HG03025 (cell line): Measurements from ENCODE around the gene ZNF618.

Source experiments
- ATAC-seq: cut with Tn5 transposase; IDR thresholded peaks from one replicate; pipeline ENCODE4 v1.9.1; 2021; ENCODE audit warnings: mild to moderate bottlenecking, moderate library complexity; ENCODE audit not compliant: unreplicated experiment, low FRiP score

ZNF618 gene

DNA sequence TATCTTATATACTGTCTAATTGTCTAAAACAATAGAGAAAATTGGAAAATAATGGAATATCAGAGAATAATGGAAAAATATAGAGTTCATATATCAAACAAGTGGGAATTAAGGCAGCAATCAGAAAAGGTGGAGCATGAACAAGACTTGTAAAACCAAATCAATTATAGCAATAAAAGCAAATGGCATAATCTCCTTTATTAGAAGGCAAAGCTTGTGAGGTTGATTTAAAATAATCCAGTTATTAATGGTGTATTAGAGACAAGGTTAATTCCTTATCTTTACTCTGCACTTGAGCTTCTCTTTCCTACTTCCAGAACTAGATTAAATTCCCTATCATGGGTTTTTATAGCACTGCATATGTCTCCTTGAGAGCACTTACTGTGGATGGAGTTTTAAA lies 137.9 kb downstream of the ZNF618 start:
- ATAC-seq = no peak

DNA sequence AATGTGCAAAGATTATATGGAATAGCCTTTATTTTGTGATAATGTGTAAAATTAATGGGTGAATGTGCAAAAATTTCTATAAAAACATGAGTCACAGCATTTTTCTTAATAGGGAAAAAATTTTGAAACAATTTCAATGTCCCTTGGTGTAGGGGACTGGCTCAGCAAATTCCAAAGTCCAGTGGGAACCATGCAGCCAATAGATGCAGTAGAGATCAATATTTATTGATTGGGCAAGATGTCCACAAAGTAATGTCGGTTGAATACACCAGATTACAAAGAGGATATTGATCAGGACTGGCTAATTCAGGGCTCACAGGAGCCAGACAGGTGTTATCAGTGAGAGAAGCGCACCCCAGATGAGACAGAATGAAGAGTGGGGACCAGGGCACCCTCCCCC lies 139.5 kb downstream of the ZNF618 start:
- ATAC-seq = no peak

DNA sequence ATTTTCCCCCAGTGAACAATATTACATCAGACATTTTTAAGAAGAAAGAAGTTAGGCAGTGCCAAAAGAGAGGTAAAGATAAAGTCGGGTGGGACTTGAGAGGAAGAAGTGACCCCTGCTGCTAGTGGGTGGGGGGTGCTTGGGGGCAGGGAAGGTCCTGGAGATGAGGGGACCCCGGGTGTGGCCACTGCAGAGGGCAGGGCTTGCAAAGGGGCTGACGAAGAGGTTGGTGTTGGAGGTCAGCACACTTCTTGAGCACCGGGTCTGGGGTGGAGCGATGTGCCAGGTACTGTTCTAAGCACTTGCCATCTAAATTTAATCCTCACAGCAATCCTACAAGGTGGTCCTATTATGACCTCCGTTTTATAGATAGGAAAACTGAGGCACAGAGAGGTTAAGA lies 140.0 kb downstream of the ZNF618 start:
- ATAC-seq = no peak

DNA sequence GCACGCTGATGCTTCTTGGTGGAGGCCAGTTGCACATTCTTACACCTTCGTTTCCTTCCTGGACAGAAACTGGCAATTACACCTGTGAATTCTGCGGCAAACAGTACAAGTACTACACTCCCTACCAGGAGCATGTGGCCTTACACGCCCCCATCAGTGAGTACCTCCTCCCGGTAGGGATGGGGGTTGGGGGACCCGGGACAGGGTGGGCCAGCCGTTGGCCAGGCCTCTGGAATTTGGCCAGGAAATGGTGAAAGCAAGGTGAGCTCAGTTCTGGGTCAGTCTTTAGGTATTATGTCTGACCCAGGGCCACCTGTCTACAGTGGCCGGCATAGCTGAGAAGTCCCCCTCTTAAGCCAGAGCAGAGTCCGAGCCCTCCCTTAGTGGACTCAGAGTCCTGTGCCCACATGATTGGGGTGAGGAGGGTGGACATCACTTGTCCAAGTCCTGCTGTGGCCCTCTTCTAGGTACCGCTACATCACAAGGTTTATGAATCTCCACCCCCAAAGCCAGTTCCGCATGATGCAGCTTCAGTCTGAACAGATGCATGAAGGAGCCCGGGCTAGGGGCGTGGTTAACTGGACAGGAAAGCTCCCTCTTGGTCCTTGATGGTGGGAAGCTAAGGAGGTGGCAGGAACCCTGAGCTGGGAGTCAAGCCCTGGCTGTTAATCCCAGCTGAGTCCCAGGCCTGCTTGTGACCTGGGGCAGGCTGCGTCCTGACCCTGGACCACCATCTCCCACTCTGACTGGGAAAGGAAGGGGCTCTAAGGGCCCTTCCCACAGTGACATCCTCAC lies 140.7 kb downstream of the ZNF618 start:
- no peak for ATAC-seq

DNA sequence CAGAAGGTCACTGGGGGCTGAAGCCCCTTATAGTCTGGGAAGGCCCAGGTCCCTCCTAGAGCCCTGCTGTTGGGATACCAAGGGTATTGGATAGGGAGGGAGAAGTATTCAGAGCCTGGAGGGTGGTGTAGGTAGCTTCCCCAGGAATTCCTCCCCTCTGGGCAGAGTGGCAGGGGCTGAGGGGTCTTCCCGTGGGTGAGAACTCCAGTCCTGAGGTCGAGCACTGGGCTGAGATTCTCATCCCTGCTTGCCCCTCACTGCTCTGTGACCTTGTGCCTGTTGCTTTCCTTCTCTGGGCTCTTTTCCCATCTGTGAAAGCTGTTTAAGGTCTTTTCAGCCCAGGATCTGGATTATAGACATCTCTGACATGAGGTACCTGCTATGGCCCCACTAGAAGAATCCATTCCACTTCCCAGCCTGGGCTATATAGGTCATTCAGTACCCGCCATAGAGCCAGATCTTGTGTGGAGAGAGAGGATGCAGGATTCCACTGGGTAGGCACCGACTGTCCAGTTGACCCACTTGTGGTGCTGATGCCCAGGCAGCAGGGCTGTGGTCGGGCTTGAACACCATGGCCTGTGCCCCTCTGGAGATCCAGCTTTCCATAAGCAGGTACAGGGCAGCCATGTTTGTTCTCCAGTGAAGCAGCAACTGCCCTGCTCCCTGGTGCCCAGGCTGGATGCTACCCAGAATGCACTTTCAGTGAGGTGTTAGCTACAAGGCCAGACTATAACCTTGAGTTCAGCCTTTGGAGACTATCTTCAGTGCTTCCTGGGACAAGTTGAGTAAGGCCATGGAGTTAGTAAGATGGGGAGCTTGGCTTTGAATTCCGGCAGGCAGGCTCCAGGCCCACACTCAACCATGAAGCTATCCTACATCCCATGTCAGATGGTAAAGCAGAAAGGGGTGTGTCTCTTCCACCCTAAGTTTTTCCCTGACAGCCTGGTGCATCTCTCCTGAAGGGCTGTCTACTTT lies 141.9 kb downstream of the ZNF618 start:
- ATAC-seq = no peak

DNA sequence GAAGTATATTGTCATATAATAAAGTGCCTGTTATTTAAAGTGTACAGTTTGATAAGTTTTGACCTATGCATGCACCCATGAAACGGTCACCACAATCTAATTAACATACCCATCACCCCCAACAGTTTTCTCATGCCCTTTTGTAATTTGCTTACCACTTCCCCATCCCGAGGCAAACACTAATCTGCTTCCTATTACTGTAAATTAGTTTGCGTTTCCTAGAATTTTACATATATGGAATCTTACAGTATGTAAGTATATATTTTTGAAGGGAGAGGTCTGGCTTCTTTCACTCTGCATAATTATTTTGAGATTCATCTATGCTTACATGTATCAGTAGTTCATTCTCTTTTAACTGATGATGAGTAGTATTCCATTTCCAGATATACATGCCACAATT lies 145.5 kb downstream of the ZNF618 start:
- ATAC-seq = no peak

DNA sequence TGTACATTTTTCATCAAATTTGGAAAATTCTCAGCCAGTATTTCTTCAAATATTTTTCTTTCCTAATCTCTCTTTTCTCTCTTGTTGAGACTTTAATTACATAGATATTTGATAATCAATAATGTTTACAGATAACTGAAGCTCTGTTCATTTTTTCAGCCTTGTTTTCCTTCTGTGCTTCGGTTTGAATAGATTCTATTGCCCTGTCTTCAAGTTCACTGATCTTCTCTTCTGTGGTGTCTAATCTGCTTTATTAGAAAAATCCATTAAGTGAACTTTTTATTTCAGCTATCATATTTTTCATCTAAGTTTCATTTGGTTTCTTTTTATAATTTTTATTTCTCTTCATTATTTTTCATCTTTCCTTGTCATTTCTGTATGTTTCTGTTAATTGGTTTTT lies 147.9 kb downstream of the ZNF618 start:
- ATAC-seq = no peak

DNA sequence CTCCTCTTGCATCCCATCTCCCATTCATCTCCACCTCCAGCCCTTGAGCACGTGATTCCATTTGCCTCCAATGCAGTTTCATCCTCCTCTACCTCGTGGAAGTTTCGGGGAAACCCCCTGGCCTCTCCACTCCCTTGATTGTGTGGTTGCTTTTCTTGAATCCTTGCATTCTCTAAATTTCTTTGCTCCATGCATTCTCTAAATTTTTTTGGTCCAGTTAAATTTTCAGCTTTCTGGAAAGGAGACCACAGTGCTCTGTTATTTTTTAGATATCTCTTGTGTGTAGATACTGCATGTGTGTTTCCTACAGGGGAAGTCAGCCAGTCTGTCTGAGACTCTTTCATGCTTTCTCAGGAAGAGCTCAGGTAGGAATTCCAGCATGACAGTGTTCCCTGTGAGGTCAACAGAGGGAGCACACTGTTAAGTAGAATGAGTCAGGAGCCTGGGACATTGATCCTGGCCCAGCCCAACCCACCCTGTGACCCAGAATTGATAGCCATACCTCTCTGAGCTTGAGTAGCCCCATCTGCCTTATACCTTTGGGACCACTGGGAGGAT lies 149.2 kb downstream of the ZNF618 start:
- ATAC-seq = no peak

DNA sequence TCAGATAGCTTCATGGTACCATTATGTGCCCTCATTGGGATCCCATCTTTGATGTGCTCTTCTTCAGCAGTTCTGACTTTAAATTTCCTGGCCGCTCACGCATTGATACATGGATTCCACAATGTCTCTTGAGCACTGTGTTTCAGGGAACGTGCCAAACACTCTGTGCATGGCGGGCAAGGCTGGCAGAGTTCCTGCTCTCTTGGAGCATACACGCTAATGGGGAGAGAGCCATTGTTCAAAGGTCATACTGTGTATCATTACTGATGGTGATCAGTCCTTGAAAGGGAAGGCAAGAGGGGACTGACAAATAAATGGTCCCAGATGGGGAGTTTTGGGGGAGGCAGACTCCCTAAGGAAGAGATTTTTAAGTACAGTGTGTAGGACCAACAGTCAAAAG lies 149.7 kb downstream of the ZNF618 start:
- no peak for ATAC-seq

DNA sequence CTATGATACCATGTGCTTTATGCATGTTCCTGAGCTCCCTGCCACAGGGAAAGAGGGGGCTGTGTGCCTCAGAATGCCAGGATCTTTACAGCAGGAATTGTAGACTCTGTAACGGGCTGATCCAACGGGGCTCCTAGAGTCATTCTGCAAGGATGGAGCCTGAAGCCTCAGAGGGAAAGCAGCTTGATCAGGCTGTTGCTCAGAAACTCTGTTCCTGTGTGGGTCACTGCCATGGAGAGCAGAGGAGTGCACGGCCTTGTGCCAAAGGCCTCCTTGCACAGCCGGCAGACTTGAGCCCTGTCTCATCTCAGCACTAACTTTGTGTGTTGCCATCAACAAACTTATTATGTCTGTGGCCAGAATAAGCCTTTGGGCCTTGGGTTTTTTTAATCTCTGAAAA lies 150.2 kb downstream of the ZNF618 start:
- ATAC-seq = no peak

DNA sequence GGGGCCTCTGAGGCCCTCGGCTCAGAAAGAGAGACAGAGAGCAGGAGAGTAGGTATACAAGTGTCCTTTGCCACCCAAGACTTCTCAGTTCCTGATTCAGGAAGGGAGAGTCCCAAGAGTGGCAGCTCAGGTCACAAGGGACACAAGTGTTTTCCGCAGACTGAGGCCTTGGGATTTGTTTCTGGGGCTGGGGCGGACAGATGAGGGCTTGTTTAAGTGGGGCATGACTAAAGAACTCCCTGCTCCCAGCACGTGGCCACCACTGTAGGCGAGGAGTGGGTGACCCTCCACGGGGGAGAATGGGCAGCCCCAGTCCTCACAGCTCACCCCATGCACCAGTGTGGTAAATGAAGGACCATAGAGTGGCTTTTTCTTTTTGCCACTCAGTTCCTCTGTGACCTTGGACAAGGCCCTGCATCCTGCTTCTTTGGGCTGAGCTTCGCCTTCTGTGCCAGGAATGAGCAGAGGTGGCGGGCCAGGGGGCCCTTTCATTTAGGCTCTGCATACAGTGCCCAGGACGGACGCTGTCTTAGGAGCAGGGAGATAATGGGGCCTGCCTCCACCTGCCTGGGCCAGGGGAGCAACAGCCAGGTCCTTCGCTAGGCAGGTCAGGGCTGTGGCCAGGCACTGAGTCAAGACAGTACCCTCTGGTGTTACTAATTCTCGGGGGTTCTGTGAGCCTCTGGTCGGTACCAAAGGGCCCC lies 151.2 kb downstream of the ZNF618 start:
- no peak for ATAC-seq

DNA sequence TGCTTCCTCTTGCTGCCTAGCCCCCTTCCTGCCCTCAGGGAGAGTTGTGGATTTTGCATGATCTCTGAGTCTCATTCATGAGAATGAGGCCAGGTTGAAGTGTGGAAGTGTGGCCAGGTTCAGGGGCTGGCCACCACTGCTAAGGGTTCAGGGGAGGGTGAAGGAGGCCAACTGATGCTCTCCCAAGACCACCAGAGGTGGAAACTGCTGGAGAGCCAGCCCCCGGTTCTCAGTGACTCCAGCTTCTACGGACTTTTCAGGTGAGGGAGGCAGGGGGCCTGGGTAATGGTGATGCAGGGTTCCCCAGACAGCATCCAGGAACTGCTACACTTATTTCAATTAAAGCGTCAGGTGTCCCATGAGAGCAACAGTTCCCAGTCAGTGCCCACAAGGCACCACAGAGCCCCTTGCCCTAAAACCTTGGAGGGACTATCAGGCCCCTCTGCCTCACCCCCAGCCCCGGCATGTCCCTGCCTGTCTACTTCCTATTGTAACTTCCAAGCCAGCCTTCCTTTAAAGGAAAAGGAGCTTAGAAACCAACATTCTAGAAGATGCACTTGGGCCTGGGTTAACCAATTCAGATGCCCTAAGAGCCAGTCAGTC lies 151.9 kb downstream of the ZNF618 start:
- no peak for ATAC-seq

DNA sequence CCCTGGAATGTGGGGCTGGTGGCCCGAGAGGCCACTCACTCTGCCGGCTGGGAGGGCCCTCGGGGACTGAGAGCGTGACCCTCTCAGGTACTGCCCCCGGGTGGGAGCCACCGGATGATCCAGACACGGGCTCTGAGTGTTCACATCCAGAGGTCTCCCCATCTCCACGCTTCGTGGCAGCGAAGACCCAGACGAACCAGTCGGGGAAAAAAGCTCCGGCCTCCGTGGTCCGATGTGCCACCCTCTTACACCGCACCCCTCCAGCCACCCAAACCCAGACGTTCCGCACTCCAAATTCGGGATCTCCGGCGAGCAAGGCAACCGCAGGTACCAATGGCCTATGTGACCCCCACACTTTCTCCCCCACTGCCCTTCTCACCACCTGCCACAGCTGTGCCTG lies 152.5 kb downstream of the ZNF618 start:
- no peak for ATAC-seq

DNA sequence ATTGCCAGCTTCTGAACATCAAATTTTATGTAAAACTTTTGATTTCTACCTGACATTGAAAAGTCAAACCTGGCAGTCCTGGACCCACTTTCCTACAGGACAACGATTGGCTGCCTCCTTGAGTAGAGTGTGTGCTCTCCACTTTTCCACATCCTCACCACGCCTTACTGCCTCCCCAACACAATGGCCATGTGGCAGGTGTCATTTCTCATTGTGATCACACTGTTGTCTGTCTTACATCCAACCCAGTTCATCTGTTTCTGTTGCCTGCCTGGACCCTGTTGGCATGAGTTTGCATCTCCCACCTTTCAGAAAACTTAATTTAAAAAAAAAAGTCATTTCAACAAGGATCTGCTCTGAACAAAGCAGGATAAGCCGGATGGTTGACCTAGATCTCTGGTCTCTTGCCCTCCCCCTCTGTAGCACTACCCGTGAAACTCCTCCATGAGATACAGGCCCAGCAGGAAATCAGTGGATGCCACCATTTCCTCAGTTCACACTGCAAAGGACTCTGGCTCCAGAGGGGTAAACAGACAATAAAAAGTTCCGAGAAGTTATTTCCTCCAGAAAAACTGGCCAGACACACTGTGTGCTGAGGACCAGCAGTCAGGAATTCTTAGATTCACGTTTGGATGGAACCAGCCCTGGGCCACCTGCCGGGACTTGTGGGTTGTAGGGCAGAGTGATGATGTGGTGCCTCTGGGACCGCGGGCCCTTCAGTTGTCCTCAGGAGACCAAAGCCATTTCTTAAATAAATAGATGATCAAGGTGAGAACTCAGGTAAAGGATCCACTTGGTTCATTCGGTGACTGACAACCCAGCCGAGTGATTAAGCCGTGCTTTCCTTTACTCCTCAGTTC lies 153.4 kb downstream of the ZNF618 start:
- no peak for ATAC-seq

DNA sequence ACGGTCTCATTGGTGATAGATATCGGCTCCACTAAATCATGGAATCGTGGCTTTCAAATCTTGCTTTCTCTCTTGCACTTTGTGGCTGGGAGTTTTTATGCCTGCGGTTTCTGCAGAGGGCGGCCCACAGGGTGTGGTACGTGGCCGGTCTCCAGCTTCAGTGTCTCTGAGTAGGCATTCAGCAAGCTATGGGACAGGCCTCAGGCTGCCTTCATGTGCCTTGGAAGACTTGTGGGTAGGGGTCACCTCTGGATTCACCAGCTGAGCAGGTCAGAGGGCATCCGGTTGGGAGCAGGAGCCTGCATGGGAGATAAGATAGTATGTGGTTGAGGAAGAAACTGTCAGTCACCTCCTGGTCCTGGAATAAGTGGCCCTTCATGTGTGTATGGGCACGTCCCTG lies 154.3 kb downstream of the ZNF618 start:
- ATAC-seq = no peak

DNA sequence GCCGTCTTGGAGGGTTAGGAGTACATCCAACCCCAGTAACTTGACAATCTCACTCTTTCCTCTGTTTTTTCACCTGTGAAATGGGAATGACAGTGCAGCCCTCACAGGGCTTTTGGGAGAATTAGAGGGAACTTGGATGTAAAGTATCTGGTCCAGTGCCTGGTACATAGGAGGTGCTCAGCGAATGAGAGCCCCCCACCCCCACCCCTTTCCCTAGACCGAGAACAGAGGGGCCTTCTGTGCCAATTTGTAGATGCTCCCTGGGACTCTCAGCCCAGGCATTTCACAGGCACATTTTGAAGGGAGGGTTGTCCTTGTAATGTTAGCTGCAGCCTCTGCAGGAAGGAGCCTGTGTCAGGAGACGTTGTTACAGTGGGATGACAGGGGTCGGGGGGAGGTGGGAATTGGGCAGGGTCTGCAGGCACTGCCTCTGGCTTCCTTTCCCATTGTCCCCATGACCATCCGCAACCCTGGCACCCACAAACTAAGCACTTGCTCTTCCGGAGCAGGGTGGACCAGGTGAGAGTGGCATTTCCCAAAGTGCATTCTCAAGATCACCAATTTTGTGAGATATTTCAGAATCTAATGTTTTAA lies 155.0 kb downstream of the ZNF618 start:
- ATAC-seq = no peak

DNA sequence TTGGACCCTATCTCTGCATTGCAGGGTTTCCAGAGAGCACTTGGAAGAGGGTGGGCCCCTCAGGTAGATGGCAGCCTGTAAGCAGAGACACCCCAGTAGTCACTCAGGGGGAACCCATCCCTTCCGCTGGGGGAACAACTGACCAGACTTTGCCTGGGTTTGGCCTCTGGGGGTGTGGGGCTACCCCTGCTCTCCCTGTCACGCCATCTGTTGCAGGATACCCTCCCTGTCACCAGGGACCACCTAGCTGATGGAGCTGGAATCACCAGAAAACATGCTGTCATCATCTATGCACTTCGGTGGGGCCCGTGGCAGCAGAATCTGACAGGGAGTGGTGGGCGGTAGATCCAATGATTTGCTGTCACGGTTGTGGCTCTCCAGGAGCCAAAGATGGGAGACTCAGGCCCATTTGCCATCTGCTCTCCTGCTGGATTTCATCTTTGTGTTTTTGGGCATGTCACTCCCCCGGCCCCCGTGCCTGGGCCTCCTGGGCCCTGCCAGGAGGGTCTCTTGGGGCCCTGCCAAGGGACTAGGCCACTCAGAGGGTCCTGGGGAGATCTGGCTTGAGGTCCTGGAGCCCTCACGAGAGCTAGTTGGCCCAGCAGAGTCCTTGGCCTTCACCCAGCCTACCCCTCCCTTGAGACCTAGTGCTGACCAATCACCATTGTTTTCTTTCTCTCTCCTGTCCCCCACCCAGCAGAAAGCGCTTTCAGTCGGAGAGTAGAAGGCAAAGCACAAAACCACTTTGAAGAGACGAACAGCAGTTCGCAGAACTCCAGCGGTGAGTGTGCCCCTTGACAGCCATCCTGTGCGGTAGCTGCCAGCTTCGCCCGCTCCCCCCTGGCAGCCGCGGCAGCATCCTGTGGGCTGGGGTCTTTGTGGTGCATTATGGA lies 156.1 kb downstream of the ZNF618 start:
- no peak for ATAC-seq
